Upper lobe of left lung (tissue), 6 donors: ENCODE results near the gene KCNJ4. TPM values are rescaled to one million over a fixed set of nuclear protein-coding genes. Genes with fewer than 3 reads are reported as not detected.

Source experiments
- ATAC-seq, 2 donors: fragments of 200-7000 bp; cut with Tn5 transposase; one replicate each; pipeline ENCODE4 v1.9.1; 2022; ENCODE audit warnings: mild to moderate bottlenecking in 2 of 2, moderate library complexity in 2 of 2; ENCODE audit not compliant: low FRiP score in 2 of 2
- DNase-seq, 2 donors: peaks; one replicate each; pipeline ENCODE4 v3.0.0-alpha.2; 2019 to 2020
- H3K27ac ChIP-seq, 4 donors: fragments of 200-600 bp; sonication (generic); one replicate each; pipeline ENCODE4 v1.5.1; 2016 to 2019
- H3K27me3 ChIP-seq, 4 donors: fragments of 200-600 bp; sonication (generic); one replicate each; pipeline ENCODE4 v1.5.1; 2017 to 2019
- H3K36me3 ChIP-seq, 4 donors: fragments of 200-600 bp; sonication (generic); one replicate each; pipeline ENCODE4 v1.5.1; 2016 to 2019
- H3K4me1 ChIP-seq, 4 donors: fragments of 200-600 bp; sonication (generic); one replicate each; pipeline ENCODE4 v1.5.1; 2018 to 2019
- H3K4me3 ChIP-seq, 4 donors: fragments of 200-600 bp; sonication (generic); one replicate each; pipeline ENCODE4 v1.5.1; 2017 to 2019; ENCODE audit warnings: mild to moderate bottlenecking in 2 of 4, moderate library complexity in 1 of 4
- H3K9me3 ChIP-seq, 4 donors: fragments of 200-600 bp; sonication (generic); one replicate each; pipeline ENCODE4 v1.5.1; 2018 to 2019
- CTCF ChIP-seq, 6 experiments: fragments of 450-650 bp in 4 of 6; fragments of 200-600 bp in 2 of 6; sonication (generic) in 2 of 6; IDR thresholded peaks; one replicate each; pipeline ENCODE4 v1.5.1; 2016 to 2019; ENCODE audit warnings: antibody characterized with exemption in 6 of 6
- EP300 ChIP-seq, 4 donors: sonication (generic); formaldehyde crosslinking; IDR thresholded peaks; one replicate each; pipeline ENCODE4 v1.5.1; 2017; ENCODE audit warnings: antibody characterized with exemption in 4 of 4, control low read depth in 2 of 4
- POLR2A ChIP-seq, 4 donors: fragments of 450-650 bp; IDR thresholded peaks; one replicate each; pipeline ENCODE4 v1.5.1; 2016 to 2017; ENCODE audit warnings: antibody characterized with exemption in 4 of 4, mild to moderate bottlenecking in 2 of 4
- POLR2AphosphoS5 ChIP-seq, 2 donors: sonication (generic); formaldehyde crosslinking; IDR thresholded peaks; one replicate each; pipeline ENCODE4 v1.5.1; 2017; ENCODE audit warnings: antibody characterized with exemption in 2 of 2
- WGBS, 2 donors: methylation state at CpG; one replicate each; pipeline ENCODE4 v1.1.5; 2017 to 2018; 5-methylcytosine and 5-hydroxymethylcytosine counted together
- total RNA-seq, 6 donors: library from RNA; depleted of rRNA in 4 of 6; stranded (reverse); fragments of >200 nt in 4 of 6; gene quantifications; one replicate each; pipeline versions ENCODE4 v1.1.0 to v1.2.1, GENCODE V29; 2016 to 2021
- donor health status: DM: no; HTN: no; CAD: no; lungs with moderate emphysema.
- donor health status: DM: no; HTN: yes; CAD: no; lungs with severe emphysema.

Gene KCNJ4
- total RNA-seq, 6 donors from 2014 or later: not detected

GRCh38 chr22:38451864-38452263 is 3.1 kb downstream of the KCNJ4 start:
- no peak overlapping the region for H3K4me3 ChIP-seq
- no peaks in the 10 kb centered on the region for H3K36me3 ChIP-seq
- peaks cover 15 to 22% (median 18%) of the 10 kb centered on the region in 4 donors for H3K4me1 ChIP-seq
- no peak overlapping the region for H3K27ac ChIP-seq
- ATAC-seq: no peak
- H3K9me3 ChIP-seq: no peaks in the 10 kb centered on the region
- TF ChIP-seq EP300 (IDR thresholded peaks at IDR 0.05) (no peak), POLR2AphosphoS5 (IDR thresholded peaks at IDR 0.05) (no peak)
- 60 to 66% methylated on average over 1 to 4 of the region's 4 CpGs for WGBS, 2 donors
- no peak for DNase-seq
- peaks cover 3 to 35% (median 22%) of the 10 kb centered on the region in 4 donors for H3K27me3 ChIP-seq

DNA sequence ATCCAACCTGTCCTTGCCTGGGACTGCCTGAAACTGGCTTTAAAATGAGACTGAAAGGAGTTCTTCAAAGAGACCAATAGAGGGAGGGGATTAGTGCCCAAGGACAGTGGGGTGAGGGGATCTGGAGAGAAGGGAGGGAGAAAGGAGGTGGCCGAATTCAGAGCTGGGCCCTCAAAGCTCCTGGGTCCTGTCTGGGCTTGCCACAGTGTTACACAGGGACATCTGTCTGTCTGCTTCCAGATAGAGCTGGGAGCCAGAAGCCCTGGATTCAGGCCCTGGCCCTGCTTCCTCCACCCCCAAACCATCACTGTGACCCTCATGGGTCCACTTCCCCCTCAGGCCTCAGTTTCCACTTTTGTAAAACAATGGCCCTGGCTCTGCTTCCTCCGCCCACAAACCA is 3.6 kb downstream of the KCNJ4 start:
- no peak for TF ChIP-seq POLR2AphosphoS5 (IDR thresholded peaks at IDR 0.05)
- TF ChIP-seq CTCF (IDR thresholded peaks at IDR 0.05): no peak
- TF ChIP-seq POLR2A (IDR thresholded peaks at IDR 0.05): no peak
- TF ChIP-seq EP300 (IDR thresholded peaks at IDR 0.05): no peak
- 81 to 91% methylated on average over 2 of the region's 2 CpGs for WGBS, 2 donors
- Histone ChIP-seq H3K27me3 (peaks cover 3 to 34% (median 22%) of the 10 kb centered on the region in 4 donors), H3K36me3 (no peaks in the 10 kb centered on the region), H3K4me3 (no peak overlapping the region), H3K4me1 (peaks cover 15 to 22% (median 18%) of the 10 kb centered on the region in 4 donors), H3K9me3 (no peaks in the 10 kb centered on the region), H3K27ac (no peak overlapping the region)
- DNase-seq (no peak), ATAC-seq (no peak)

- Histone ChIP-seq H3K4me3 (no peak overlapping the region), H3K4me1 (peaks cover 7 to 12% (median 9%) of the 10 kb centered on the region in 4 donors), H3K9me3 (no peaks in the 10 kb centered on the region), H3K27ac (no peak overlapping the region), H3K36me3 (no peaks in the 10 kb centered on the region), H3K27me3 (peaks cover 0 to 23% (median 12%) of the 10 kb centered on the region in 4 donors)
- DNase-seq (no peak), ATAC-seq (no peak)
- TF ChIP-seq CTCF (IDR thresholded peaks at IDR 0.05) (no peak), POLR2A (IDR thresholded peaks at IDR 0.05) (no peak), EP300 (IDR thresholded peaks at IDR 0.05) (no peak), POLR2AphosphoS5 (IDR thresholded peaks at IDR 0.05) (no peak)
- 45 to 62% methylated on average over 9 to 11 of the region's 11 CpGs for WGBS, 2 donors
These were observed 4.7 kb downstream of the KCNJ4 start for GRCh38 chr22:38450234-38450797.

DNA sequence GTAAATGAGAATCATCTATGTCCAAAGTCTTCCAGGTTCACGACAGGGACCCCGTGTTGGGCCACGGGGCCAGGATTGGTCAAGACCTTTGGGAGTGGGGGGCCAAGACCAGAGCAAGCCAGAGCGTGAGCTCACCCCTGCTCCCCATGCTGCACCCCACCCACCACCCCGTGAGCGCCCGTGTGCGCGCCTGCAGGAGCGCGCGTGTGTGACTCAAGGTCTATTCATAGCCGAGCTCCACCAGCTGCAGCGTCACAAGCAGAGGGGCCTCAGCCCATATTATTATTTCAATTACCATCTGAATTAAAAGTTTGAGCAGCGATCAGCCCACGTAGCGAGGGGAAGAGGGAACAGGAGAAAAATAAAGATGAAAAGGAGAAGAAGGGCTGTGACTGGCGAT is 5.2 kb downstream of the KCNJ4 start:
- Histone ChIP-seq H3K4me1 (peaks cover 5 to 8% (median 6%) of the 10 kb centered on the region in 4 donors), H3K4me3 (no peak overlapping the region), H3K27me3 (peaks cover 0 to 20% (median 8%) of the 10 kb centered on the region in 4 donors), H3K9me3 (no peaks in the 10 kb centered on the region), H3K36me3 (no peaks in the 10 kb centered on the region), H3K27ac (no peak overlapping the region)
- no peak for TF ChIP-seq POLR2AphosphoS5 (IDR thresholded peaks at IDR 0.05)
- no peak for TF ChIP-seq POLR2A (IDR thresholded peaks at IDR 0.05)
- TF ChIP-seq CTCF (IDR thresholded peaks at IDR 0.05): no peak
- TF ChIP-seq EP300 (IDR thresholded peaks at IDR 0.05): no peak
- ATAC-seq (no peak), DNase-seq (peak in 1 of 2 donors; percentile 56)
- 76 to 81% methylated on average over 18 of the region's 18 CpGs for WGBS, 2 donors

DNA sequence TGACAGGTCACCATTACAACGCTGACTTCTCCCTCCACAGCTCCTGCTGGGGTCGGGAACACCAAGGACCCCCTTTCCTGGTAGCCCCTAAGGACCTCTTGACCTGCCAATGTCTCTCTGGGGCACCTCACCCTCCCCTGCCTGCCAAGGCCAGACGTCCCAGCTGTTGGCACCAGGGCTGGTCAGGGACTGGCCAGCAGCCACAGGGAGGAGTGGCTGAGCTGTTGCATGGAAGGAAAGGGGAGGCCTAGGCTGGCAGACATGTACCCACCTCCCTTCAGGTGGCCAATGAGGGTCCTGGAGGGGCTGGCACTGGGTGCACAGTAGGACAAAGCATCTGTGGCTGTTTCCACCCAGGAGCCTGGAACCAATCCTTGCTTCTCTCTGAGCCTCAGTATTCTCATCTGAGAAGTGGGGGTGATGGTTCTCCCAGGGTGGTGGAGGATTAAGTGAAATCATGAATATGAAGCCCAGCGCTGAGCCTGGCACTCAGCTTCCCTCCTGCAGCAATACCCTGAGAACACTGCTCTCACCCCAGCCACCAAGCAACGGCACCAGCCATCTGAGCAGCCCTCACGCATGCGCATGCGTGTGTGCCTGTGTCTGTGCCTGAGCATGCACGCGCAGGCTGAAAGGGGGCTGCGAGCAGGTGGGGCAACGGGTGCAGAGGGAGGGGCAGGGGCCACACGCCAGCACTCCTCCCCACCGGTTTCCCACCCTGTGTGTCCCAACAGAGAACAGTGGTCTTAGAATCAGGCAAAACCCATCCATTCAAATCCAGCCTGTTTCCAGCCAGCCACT is 5.9 kb downstream of the KCNJ4 start:
- Histone ChIP-seq H3K4me1 (peaks cover 0 to 2% (median under 1%) of the 10 kb centered on the region in 4 donors), H3K27ac (no peak overlapping the region), H3K9me3 (no peaks in the 10 kb centered on the region), H3K27me3 (peaks cover 0 to 14% (median 2%) of the 10 kb centered on the region in 4 donors), H3K36me3 (no peaks in the 10 kb centered on the region), H3K4me3 (no peak overlapping the region)
- WGBS, 2 donors: 76 to 87% methylated on average over 11 to 14 of the region's 14 CpGs
- TF ChIP-seq POLR2AphosphoS5 (IDR thresholded peaks at IDR 0.05): no peak
- DNase-seq (peak in 1 of 2 donors; percentile 46), ATAC-seq (no peak)
